T-helper 9 cell (primary cell): ENCODE results near the gene PHF21A.
"Not testable (repeated sequence)": the region's sequence is repeated elsewhere in the genome, so short reads cannot be mapped to it uniquely, and the experiment has no call there.

Source experiments
- DNase-seq: peaks from one replicate; pipeline ENCODE4 v3.0.0-alpha.2; 2020

PHF21A gene

GRCh38 chr11:45981826-45982225 lies 139.4 kb downstream of the PHF21A start:
- DNase-seq: not testable (repeated sequence)

- no peak for DNase-seq
Observed at GRCh38 chr11:45974806-45975205, 146.4 kb downstream of the PHF21A start.

GRCh38 chr11:45973601-45974000 lies 147.7 kb downstream of the PHF21A start:
- DNase-seq: no peak

- DNase-seq: no peak
Observed at GRCh38 chr11:45968901-45969300, 152.4 kb downstream of the PHF21A start.

- DNase-seq: no peak
Observed at GRCh38 chr11:45967506-45967905, 153.7 kb downstream of the PHF21A start.

- peak; percentile 18 for DNase-seq
Observed at GRCh38 chr11:45964911-45965389, 156.3 kb downstream of the PHF21A start.

DNA sequence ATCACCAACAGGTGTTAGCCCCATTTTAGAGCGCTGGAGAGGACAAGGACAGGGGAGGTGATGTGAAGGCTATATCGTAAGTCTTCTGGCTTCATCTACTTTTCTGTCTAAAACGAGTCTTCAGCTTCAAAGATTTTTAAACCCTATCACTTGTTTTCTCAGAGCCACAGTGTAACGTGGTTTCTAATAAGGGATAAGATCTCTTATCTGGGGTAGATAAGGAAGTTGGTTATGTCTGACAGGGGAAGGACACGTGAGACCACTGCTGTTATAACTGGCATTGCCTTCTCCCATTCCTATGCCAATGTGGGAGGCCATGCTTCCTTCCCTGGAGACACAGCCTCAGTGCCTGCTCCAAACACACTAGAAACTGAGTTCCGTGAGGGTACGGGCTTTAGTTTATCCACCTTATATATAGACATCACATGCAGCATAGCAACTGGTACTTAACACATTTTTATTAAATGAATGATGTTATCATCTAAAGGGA lies 159.5 kb downstream of the PHF21A start:
- no peak for DNase-seq

GRCh38 chr11:45960387-45961095 lies 160.7 kb downstream of the PHF21A start:
- DNase-seq: no peak

- DNase-seq: no peak
Observed at GRCh38 chr11:45959851-45960250, 161.4 kb downstream of the PHF21A start.

GRCh38 chr11:45949992-45950407 lies 171.3 kb downstream of the PHF21A start:
- DNase-seq: no peak

DNA sequence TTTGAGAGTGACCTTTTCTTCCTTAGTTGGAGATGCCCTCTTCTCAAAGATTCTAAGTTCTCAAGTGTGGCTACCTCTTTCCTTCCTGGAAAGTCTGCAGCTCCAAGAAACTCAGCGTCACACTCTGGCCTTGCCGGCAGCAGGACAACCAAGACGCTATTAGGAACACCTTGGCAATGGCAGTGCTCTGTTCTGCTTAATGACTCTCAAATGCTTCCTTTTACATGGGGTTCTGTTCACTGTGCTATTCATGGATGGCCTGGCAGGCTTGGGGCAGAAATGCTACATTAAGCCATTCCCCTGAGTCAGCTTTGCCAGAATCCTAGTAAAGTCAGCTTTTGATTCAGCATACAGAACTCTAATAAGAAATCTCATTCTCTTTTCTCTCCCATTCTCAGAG lies 172.9 kb downstream of the PHF21A start:
- DNase-seq: no peak

DNA sequence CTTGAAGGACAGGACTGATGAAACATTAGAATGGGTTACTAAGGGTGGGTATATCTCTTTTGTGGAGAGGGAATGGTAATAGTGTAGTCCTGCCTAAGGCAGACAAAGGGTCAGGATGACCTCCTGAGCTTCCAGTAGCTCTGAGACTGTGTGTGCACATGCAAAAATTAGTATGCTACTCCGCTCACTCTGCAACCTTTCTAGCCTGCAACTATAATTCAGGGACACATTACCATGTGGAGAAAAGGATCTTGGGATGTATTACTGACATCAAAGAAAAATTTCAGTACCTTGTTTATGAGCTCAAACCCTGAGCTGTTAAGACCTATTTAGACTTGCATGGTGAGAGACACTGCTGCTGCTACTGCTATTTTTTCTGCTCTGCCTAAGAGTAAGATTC lies 173.4 kb downstream of the PHF21A start:
- DNase-seq: no peak

DNA sequence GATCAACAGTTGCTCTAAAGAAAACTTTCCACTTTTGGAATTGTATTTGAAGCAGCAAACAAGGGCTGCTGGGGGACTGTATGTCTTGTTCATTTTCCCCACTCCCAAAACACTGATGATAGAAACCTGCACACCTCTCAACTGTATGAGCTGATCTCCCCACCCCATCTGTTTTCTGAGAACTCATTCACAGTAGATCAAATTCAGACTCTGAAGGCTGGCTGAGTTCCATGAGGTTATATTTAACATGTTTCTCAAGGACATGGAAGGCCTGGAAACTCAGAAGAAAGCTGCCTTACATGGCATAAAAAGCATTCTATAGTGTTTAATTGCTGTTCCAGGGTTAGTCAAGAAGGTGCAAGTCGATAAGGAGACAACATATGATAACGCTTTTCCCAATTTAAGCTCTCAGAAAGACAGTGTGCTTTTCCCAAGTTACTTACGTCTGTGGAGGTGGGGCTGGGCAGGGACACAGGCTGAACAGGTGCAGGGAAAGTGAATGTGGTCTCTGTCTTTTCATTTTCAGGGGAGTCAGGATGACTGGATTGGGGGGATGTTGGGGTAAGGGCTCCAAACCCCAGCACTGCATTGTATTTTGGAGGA lies 175.8 kb downstream of the PHF21A start:
- no peak for DNase-seq

DNA sequence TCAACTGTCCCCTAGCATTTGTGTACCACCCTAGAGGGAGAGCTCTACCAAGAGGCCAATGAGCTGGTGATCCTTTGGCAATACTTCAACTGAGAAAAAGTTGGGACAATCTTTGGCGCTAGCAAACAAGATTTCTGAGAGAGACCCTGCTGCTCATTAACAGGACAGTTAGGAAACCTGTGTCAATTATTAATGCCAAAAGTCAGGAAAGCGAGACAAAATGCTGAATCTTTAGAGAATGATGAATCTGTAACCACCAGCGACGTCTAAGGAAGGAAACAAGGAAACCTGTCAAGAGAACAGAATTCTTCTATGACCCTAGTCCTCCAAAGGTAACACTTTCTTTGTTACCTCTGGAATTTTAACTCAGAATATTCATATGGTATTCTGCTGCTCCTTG lies 178.9 kb downstream of the PHF21A start:
- no peak for DNase-seq

GRCh38 chr11:45941285-45941684 lies 180.0 kb downstream of the PHF21A start:
- no peak for DNase-seq

DNA sequence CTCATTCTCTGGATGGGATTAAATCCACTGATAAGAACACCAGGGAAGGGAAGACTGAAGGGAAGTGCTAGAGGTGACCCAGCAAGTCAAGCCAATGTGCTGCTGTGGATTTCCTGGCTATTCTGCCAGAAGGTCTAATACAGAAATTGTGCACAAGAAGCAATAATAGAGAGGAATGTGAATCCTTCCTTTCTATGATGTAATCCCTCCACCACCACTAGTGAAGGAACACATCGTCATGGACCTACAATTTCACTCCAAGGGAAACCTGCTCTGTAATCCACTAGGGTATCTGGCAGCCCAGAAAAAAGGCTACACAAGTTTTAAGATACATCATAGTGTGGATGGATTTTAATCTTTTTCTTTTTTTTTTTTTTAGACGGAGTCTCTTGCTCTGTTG lies 181.4 kb downstream of the PHF21A start:
- no peak for DNase-seq

DNA sequence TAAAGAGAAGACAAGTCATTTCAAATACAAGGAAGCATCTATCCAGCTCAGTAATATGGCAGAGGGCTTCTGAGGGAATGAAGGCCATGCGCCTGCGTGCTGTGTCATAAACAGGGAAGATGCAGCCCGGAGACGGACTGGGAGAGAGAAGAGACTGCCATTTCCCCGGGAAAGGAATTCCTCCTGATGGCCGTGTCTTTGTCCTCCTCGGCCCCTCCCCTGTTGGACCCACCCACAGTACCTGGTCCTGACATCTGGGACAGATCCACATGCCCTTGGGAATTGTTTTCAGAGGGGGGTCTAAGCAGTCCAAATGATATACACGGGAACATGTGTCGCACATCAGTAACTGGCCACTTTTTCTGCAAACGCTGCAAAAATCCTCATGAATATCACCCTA lies 183.3 kb downstream of the PHF21A start:
- no peak for DNase-seq

- no peak for DNase-seq
Observed at GRCh38 chr11:45936511-45937054, 184.7 kb downstream of the PHF21A start.

- DNase-seq: no peak
Observed at GRCh38 chr11:45935349-45936064, 185.7 kb downstream of the PHF21A start.

GRCh38 chr11:45934580-45935318 lies 186.5 kb downstream of the PHF21A start:
- DNase-seq: no peak

- DNase-seq: no peak
Observed at GRCh38 chr11:45933846-45934579, 187.2 kb downstream of the PHF21A start.
